GM19035 (cell line): ENCODE results near the gene HDAC5.
A peak's percentile ranks its signal among the peaks of the same experiment; 100 is the strongest.
"Not testable (repeated sequence)": the region's sequence is repeated elsewhere in the genome, so short reads cannot be mapped to it uniquely, and the experiment has no call there.

ENCODE experiments used
- ATAC-seq: cut with Tn5 transposase; IDR thresholded peaks from one replicate; pipeline ENCODE4 v1.9.1; 2021; ENCODE audit not compliant: unreplicated experiment

Gene HDAC5

DNA sequence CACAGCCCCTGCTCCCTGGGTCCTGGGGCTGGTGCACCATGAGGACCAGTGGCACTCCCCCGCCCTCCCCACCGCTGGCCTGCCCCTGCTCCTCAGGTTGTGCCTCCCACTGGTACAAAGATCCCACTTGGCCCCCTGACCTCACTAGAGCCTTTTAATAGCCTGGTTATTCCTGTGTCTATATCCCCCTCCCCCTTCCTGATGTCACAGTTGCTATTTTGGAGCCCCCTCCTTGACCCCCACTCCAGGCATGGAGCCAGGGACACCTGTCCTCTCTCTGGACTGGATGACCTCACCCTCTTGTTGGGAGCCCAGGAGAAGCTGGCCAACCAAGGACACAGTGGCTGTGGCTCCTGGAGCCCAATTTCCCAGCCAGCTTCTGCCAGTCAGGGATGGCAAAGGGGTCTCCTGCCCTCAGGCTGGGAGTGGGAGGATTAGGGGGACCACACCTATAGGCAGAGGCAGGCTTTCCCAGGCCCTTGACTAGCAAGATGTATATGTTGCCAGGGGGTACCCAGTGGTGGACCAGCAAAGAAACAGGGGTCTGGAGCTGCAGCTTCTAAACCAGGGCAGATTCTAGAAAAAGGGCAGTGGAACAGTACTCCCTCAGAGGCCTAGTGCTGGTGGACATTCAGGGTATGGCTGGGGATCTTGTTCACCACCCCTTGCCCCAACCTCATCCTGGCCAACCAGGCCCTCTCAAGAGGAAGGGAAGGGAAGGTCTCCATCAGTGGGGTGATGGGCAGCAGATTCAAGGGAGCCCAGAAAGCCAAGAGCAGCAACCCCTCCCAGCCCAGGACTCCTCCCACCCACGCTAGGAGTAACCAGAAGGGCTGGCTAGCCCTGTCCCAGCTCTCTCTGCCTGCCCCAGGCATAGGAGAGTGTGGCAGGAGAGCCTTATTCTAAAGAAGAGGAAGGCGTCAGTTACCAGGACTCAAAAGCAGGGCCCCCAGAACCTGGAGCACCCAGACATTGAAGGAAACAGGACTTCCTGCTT lies 10.9 kb downstream of the HDAC5 start:
- ATAC-seq: no peak

DNA sequence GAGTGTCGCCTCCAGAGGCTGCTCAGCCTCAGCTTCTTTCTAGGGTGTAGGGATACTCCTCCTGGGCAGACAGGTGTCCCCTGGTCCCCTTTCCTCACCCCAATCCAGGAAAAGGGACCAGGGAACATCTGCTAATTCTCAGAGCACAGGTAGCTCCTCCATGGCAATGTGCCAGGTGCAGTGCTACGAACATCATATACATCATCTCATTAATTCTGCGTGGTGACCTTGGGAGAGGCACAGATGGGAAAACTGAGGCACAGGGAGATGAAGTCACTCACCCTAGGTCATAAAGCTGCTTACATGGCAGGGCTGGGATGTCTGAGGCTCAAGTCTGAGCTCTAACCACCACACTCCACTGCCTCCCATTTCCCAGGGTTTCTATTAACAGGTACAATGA lies 11.7 kb downstream of the HDAC5 start:
- no peak for ATAC-seq

DNA sequence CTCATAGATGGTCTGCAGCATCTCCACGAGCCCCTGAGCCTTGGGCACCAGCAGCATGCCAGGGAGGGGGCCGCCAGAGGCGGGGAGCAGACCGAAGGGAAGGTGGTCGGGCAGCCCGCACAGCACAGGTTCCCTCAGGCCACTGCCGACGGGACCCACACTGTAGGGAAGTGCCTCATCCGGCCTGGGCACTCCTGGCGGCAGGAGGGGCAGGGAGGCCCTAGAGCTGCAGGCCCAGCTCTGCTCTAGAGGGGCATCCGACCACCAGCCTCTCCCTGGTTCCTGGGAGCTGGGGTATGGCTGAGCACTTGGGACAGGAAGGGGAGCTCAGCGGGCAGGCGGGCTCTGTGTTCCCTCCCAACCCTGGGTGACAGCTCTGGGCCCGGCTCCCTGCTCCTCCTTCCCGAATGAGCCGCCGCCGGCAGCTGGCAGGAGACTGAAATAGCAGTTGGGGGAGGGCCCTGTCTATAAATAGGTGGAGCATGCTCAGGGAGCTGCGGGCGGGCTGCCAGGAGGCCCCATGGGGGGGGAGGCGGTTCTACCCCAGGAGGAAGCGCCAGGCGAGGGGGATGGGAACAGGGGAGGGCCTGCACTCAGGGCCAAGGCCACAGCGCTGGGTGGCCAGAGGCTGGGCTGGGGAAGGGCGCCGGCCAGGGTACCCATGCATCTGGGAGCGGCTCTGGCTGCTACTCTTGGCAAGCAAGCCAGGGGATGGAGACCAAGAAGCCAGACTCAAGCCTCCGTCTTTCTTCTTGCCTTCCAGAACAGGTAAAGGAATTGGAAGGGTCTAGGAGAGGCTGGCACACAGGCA lies 12.4 kb downstream of the HDAC5 start:
- ATAC-seq: peak; percentile 56

DNA sequence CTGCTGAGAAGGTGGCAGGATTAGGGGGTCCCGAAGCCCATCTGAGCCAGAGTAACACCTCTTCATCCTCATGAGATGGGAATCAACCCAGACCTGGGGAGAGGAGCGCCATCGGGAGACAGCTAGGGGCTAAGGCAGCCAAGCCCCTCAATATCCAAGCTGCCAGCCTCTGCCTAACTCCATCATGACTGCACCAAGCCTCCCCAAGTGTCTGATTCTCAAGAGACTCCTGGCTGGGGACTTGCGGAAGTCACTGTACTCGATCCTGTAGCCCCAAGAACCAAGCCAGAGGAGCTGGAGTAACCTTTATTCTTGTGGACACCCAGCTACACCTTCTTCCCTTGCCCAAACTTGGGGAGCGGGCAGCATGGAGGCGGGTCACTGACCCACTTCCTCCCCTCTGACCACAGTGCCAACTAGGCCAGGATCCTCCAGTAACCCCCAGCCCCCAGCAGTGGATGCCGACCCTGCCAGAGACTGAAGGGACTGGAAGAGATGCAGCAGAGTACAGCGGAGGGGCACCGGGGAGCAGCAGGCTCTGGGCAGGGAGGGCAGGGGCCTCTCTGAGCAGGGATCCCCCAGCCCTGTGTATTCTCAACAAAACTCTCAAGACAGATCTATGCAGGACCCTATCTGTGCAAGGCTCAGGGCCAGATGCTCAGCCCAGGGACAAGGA lies 13.3 kb downstream of the HDAC5 start:
- no peak for ATAC-seq

DNA sequence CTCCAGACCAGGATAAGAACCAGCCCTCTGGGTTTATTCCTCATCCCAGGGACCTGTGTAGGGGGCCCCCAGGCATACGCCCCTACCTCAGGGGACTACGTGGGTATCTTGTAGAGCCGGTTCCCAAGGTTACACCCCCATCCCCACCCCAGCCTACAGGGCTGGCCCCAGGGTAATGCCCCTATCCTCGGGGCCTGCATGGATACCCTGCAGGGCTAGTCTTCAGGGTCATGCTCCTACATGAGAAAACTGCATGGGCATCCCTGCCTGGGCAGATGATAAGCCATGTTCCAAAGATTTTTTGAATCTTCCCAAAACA lies 14.2 kb downstream of the HDAC5 start:
- ATAC-seq: no peak

GRCh38 chr17:44108440-44109311 lies 14.8 kb downstream of the HDAC5 start:
- no peak for ATAC-seq

- ATAC-seq: no peak
Measured at GRCh38 chr17:44106801-44107200, 16.6 kb downstream of the HDAC5 start.

DNA sequence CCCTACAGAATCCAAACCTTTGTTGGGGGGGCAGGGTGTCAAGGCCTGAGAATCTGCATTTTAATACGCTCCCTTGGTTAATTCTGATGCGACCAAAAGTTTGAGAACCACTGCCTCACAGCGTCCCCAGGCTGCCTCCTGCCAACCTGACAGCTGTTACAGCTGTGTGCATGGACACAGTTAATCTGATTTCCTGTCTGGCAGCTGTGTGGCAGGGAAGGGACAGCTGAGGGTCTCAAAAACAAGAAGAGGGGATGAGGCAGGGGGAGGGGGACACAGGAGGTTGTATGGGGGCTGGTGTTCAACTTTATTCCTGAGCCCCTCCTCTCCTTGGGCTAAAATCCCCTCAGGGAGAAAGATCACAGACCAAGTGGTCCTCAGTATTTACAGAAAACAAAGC lies 17.5 kb downstream of the HDAC5 start:
- ATAC-seq: no peak

DNA sequence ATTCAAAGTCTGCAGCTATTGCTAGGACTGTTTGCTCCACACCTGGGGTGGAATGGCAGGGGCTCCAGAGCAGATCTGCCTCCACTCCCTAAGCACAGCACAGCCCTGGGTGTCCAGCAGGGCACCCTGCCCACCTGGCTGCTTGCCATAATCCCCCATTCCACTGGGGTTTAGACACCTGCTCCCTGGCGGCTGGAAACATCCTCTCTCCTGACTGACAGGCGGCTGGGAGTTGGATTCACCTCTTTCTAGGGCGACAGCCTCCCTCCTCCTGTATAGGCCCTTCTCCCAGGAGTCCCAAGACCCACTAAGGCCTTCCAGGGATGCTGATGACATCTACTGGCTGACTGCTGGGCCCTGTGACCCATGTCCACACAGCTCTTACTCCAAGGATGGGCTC lies 18.0 kb downstream of the HDAC5 start:
- ATAC-seq: no peak

DNA sequence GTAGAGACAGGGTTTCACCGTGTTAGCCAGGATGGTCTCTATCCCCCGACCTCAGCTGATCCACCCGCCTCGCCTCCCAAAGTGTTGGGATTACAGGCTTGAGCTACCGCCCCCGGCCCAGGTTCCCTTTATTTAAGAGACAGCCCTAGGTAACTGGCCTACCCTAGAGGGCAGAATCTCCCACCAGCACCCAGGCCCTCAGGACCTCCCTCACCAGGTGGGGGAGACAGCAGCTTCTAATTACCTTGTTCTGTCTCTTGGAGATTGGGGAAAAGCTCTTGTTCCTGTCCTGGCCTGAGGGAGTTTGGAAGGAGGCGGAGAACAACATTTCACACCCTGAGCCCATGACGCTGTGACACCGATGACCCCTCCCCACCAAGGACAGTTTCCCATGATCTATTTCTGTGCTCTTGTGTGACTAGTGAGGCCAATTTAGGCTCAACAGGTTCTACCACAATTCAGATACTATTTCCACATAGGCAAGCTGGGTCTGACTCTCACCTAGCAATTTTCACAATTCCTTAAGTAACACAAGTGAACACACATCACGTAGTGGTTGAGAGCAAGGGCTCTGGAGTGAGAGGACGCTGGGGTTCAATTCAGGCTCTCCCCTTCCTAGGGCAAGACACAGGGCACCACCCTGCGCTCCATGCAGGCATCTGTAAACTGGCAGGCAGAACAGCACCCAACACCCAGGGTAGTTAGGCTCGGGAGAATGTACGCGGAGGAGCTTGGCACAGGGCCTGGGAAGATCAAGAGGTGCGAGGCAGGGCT lies 20.4 kb downstream of the HDAC5 start:
- no peak for ATAC-seq

- not testable (repeated sequence) for ATAC-seq
Measured at GRCh38 chr17:44101858-44102257, 21.6 kb downstream of the HDAC5 start.

DNA sequence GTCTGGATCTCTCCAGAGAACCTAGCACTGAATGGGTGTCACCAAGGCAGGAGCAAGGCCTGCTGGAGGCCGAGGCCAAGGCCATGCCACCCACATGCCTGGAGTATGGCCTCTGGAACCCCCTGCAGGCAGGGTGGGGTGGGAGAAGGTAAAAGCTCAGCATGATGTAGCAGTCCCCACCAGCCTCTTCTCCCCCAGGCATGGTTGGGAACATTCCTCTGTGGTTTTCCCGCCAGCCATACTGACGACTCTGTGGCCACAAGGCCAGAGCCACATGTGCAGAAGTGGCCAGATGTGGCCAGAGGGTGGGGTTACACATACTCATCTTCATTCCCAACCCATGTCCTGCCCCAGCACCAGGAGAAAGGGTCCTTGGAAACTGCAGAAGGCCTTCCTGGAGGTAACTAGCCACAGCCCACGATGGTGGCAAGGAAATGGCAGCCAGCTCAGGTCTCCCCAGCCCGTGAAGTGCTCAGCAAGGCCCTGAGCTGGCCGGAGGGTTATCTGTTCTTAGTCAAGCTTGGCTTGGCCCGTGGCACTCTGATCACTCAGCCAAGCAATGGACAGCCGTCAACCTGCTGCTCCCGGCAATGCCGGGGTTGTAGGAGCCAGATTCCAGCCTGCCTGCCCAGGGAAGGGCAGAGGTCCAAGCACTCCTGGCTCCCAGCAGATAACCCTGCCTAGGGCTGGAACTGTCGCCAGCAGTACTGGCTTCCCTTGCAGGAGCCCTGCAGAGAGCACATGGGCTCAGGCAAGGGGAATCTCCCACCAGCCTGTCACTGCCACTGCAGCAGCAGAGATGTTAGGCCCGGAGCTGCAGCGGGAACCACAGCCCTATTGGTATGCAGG lies 26.1 kb downstream of the HDAC5 start:
- no peak for ATAC-seq

DNA sequence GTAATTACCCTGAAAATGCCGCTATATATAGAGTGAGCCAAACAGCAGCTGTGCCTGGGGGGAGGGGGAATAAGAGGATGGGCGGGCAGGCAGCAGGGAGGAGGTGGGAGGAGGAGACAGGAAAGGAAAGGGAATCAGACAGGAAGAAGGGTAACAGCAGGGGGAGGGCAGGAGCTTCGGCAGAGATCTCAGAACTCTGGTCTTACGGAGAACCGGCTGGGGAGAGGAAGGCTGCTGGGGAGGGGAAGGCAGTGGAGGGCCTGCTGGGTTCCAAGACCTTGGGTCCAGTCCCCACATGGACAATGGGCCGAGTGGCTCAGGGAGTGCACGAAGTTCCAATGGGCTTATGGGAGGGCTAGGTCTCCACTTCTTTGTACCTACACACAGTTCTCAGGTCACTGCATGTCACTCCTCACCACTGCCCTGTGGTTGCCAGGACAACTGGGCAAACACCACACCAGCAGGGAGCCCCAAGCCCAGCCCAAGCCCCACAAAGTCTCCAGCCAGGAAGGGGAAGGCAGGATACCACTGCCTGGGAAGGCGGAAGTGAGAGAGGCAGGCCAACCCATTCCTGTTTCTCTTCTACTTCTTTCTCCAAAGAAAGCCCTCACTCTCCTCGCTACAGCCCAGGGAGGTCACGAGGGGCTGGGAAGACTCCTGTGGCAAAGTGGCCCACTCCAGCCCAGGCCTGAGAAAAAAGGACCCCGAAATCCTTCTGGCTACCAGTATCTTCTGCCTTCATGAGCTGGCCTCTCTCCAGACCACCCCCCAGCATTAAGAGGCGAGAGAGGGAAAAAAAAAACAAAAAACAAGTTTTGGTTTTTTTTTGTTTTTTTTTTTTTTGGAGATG lies 27.6 kb downstream of the HDAC5 start:
- no peak for ATAC-seq

- no peak for ATAC-seq
Measured at GRCh38 chr17:44095388-44095646, 28.1 kb downstream of the HDAC5 start.

GRCh38 chr17:44094701-44095387 lies 28.6 kb downstream of the HDAC5 start:
- no peak for ATAC-seq

DNA sequence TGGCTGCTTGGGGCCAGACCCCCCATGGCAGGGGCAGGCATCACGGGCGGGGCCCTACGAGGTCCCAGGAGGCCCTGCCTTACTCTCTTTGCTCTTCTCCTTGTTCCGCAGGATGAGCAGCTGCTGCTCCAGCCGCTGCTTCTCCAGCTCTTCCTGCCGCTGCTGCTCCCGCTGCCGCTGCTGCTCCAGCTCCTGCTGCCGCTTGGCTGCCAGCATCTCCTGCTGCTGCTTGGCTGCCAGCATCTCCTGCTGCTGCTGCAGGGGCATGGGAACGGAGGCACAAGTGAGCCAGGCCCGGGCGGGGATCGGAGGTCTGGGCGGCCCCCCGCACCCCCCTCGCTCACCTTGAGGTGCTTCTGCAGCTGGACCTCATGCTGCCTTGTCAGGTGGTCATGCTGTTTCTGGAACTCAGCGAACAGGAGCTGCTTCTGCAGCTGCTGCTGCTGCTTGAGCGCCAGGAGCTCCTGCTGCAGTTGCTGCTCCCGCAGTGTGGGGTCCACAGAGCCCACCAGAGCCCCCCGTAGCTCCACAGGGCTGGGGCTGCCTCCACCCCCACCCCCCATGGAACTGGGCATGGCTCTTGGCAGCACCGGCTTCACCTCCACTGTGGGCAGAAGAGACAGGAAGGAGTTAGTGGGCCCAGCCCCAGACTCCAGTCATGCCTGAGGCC lies 30.1 kb downstream of the HDAC5 start:
- ATAC-seq: no peak

- no peak for ATAC-seq
Measured at GRCh38 chr17:44092051-44092450, 31.4 kb downstream of the HDAC5 start.
